H9 (cell line): ENCODE measurements around the gene ZNF8. TPM values are rescaled to one million over a fixed set of nuclear protein-coding genes. Genes with fewer than 3 reads are reported as not detected.

Experiments
- DNase-seq: peaks from one replicate; pipeline ENCODE4 v3.0.0-alpha.2; 2017
- H2AFZ ChIP-seq: one replicate; pipeline ENCODE4 v1.6.1; 2013; ENCODE audit warnings: mild to moderate bottlenecking, low read length, control low read depth, moderate library complexity
- H2AK5ac ChIP-seq: 2 replicates; pipeline ENCODE4 v1.6.1; 2013; ENCODE audit warnings: low read length, control low read depth, mixed read lengths; ENCODE audit not compliant: insufficient read length
- H2BK120ac ChIP-seq: one replicate; pipeline ENCODE4 v1.6.1; 2013; ENCODE audit warnings: low read depth, mild to moderate bottlenecking, low read length, control low read depth, inconsistent platforms; ENCODE audit not compliant: poor library complexity, severe bottlenecking
- H2BK12ac ChIP-seq: 2 replicates; pipeline ENCODE4 v1.6.1; 2013; ENCODE audit warnings: low read length, control low read depth, mixed read lengths, low read depth; ENCODE audit not compliant: insufficient read length
- H2BK15ac ChIP-seq: 2 replicates; pipeline ENCODE4 v1.6.1; 2013; ENCODE audit warnings: low read depth, low read length, control low read depth
- H2BK20ac ChIP-seq: one replicate; pipeline ENCODE4 v1.6.1; 2013; ENCODE audit warnings: low read depth, mild to moderate bottlenecking, low read length, control low read depth, inconsistent platforms; ENCODE audit not compliant: poor library complexity, severe bottlenecking
- H2BK5ac ChIP-seq: 2 replicates; pipeline ENCODE4 v1.6.1; 2013; ENCODE audit warnings: low read length, control low read depth, mixed read lengths; ENCODE audit not compliant: insufficient read length
- H3K14ac ChIP-seq: 2 replicates; pipeline ENCODE4 v1.6.1; 2013; ENCODE audit warnings: low read length, control low read depth; ENCODE audit not compliant: insufficient read depth
- H3K18ac ChIP-seq: 2 replicates; pipeline ENCODE4 v1.6.1; 2013; ENCODE audit warnings: low read depth, mild to moderate bottlenecking, mixed read lengths, low read length, control low read depth; ENCODE audit not compliant: insufficient read length
- H3K23ac ChIP-seq: 2 replicates; pipeline ENCODE4 v1.6.1; 2013; ENCODE audit warnings: low read length, control low read depth, mixed read lengths, low read depth; ENCODE audit not compliant: insufficient read length
- H3K23me2 ChIP-seq: 2 replicates; pipeline ENCODE4 v1.6.1; 2013; ENCODE audit warnings: low read depth, mild to moderate bottlenecking, mixed read lengths, low read length, control low read depth; ENCODE audit not compliant: insufficient read length, poor library complexity, severe bottlenecking
- H3K27ac ChIP-seq: 2 replicates; pipeline ENCODE4 v1.5.1; 2013; ENCODE audit warnings: low read length, control low read depth, mixed read lengths, low read depth; ENCODE audit not compliant: insufficient read length
- H3K27me3 ChIP-seq: 2 replicates; pipeline ENCODE4 v1.6.1; 2013; ENCODE audit warnings: low read length, control low read depth, inconsistent platforms; ENCODE audit not compliant: insufficient read depth
- H3K4ac ChIP-seq: 2 replicates; pipeline ENCODE4 v1.6.1; 2013; ENCODE audit warnings: low read depth, mild to moderate bottlenecking, control low read depth, inconsistent platforms, low read length, moderate library complexity
- H3K4me1 ChIP-seq: 2 replicates; pipeline ENCODE4 v1.6.1; 2013; ENCODE audit warnings: low read length, control low read depth, inconsistent platforms; ENCODE audit not compliant: insufficient read depth
- H3K4me2 ChIP-seq: 2 replicates; pipeline ENCODE4 v1.6.1; 2013; ENCODE audit warnings: low read length, control low read depth, mixed read lengths; ENCODE audit not compliant: insufficient read length, insufficient read depth
- H3K56ac ChIP-seq: 2 replicates; pipeline ENCODE4 v1.6.1; 2013; ENCODE audit warnings: low read depth, mild to moderate bottlenecking, mixed read lengths, low read length, control low read depth; ENCODE audit not compliant: insufficient read length
- H3K79me1 ChIP-seq: 2 replicates; pipeline ENCODE4 v1.6.1; 2013; ENCODE audit warnings: low read depth, mild to moderate bottlenecking, moderate library complexity, low read length, control low read depth, inconsistent platforms; ENCODE audit not compliant: insufficient read depth, poor library complexity, severe bottlenecking
- H3K79me2 ChIP-seq: 2 replicates; pipeline ENCODE4 v1.6.1; 2013; ENCODE audit warnings: low read length, control low read depth, inconsistent platforms; ENCODE audit not compliant: insufficient read depth
- H3K9ac ChIP-seq: 2 replicates; pipeline ENCODE4 v1.6.1; 2013; ENCODE audit warnings: low read length, control low read depth, mixed read lengths; ENCODE audit not compliant: insufficient read length; ENCODE audit errors: extremely low read depth
- H3K9me3 ChIP-seq: one replicate; pipeline ENCODE4 v1.6.1; 2013; ENCODE audit warnings: low read depth, low read length, inconsistent platforms; ENCODE audit not compliant: control insufficient read depth
- H3T11ph ChIP-seq: one replicate; pipeline ENCODE4 v1.6.1; 2013; ENCODE audit warnings: mild to moderate bottlenecking, low read length, control low read depth, inconsistent platforms
- H4K20me1 ChIP-seq: one replicate; pipeline ENCODE4 v1.6.1; 2013; ENCODE audit not compliant: control insufficient read depth, insufficient read length, insufficient read depth
- H4K5ac ChIP-seq: 2 replicates; pipeline ENCODE4 v1.6.1; 2013; ENCODE audit warnings: low read depth, mild to moderate bottlenecking, mixed read lengths, low read length, control low read depth; ENCODE audit not compliant: insufficient read length
- H4K8ac ChIP-seq: replicated peaks from 2 replicates; pipeline ENCODE4 v1.6.1; 2013; ENCODE audit warnings: low read length, control low read depth, mixed read lengths, low read depth; ENCODE audit not compliant: insufficient read length
- H4K91ac ChIP-seq: 2 replicates; pipeline ENCODE4 v1.6.1; 2013; ENCODE audit warnings: low read depth, mild to moderate bottlenecking, moderate library complexity, mixed read lengths, low read length, control low read depth; ENCODE audit not compliant: insufficient read length
- H3K27ac Mint-ChIP-seq, 3 experiments: 2 replicates in 2 of 3; 3 replicates in 1 of 3; pipeline ENCODE4 v1.8.0; 2020 to 2021; ENCODE audit warnings: mixed read lengths in 3 of 3, mild to moderate bottlenecking in 1 of 3, moderate library complexity in 1 of 3
- H3K27me3 Mint-ChIP-seq: 2 replicates; pipeline ENCODE4 v1.8.0; 2021; ENCODE audit warnings: low read depth, mild to moderate bottlenecking, moderate library complexity, mixed read lengths
- H3K36me3 Mint-ChIP-seq, 3 experiments: 2 replicates in 2 of 3; 3 replicates in 1 of 3; pipeline ENCODE4 v1.8.0; 2020 to 2021; ENCODE audit warnings: low read depth in 3 of 3, mixed read lengths in 3 of 3; ENCODE audit not compliant: insufficient read depth in 1 of 3
- H3K4me1 Mint-ChIP-seq, 2 experiments: 2 replicates each; pipeline ENCODE4 v1.8.0; 2020; ENCODE audit warnings: mixed read lengths in 2 of 2
- H3K4me3 Mint-ChIP-seq, 2 experiments: 2 replicates in 1 of 2; 3 replicates in 1 of 2; pipeline ENCODE4 v1.8.0; 2020 to 2021; ENCODE audit warnings: mild to moderate bottlenecking in 2 of 2, mixed read lengths in 2 of 2, moderate library complexity in 1 of 2
- H3K9me3 Mint-ChIP-seq, 2 experiments: 2 replicates in 1 of 2; 3 replicates in 1 of 2; pipeline ENCODE4 v1.8.0; 2020; ENCODE audit warnings: mild to moderate bottlenecking in 2 of 2, mixed read lengths in 2 of 2, moderate library complexity in 1 of 2
- WGBS: extraction: QIAGEN DNeasy Blood & Tissue Kit; methylation state at CpG from one replicate; pipeline ENCODE4 v1.1.7; 2013; ENCODE audit warnings: missing lambda C conversion rate, low lambda C conversion rate, mixed read lengths; ENCODE audit not compliant: insufficient read length; ENCODE audit errors: extremely low coverage; 5-methylcytosine and 5-hydroxymethylcytosine counted together
- total RNA-seq: library from RNA; stranded (reverse); gene quantifications from 2 replicates; pipeline ENCODE4 v1.2.1, GENCODE V29; 2021
- TF ChIP-seq, protein P1 (sequence below): fragments of 200-600 bp; sonication (generic); conservative IDR thresholded peaks from 3 replicates; pipeline ENCODE4 v1.8.0; 2021; ENCODE audit warnings: antibody characterized with exemption, mild to moderate bottlenecking

The ZNF8 gene
- total RNA-seq, 1 experiment from 2014 or later = 17.3 TPM

- H3K79me2 ChIP-seq = no peaks in the 10 kb centered on the region
- no peak overlapping the region for H2BK5ac ChIP-seq
- no peaks in the 10 kb centered on the region for H3K79me1 ChIP-seq
- H3K56ac ChIP-seq = no peak overlapping the region
- no peaks in the 10 kb centered on the region for H3K9me3 Mint-ChIP-seq
- H4K5ac ChIP-seq = no peak overlapping the region
- H2BK120ac ChIP-seq = no peak overlapping the region
- no peaks in the 10 kb centered on the region for H3K4me1 ChIP-seq
- H4K8ac ChIP-seq = no peak overlapping the region
- no peak overlapping the region for H3K23ac ChIP-seq
- H2BK20ac ChIP-seq = no peak overlapping the region
- H3K23me2 ChIP-seq = no peaks in the 10 kb centered on the region
- DNase-seq = no peak
- H3K9me3 ChIP-seq = no peaks in the 10 kb centered on the region
- H3K27me3 Mint-ChIP-seq = no peaks in the 10 kb centered on the region
- no peak overlapping the region for H3K27ac ChIP-seq
- H3K4me2 ChIP-seq = no peak overlapping the region
- no peaks in the 10 kb centered on the region for H4K20me1 ChIP-seq
- H2AFZ ChIP-seq = no peak overlapping the region
- H3K4ac ChIP-seq = no peak overlapping the region
- no peak overlapping the region for H4K91ac ChIP-seq
- no peak overlapping the region for H3K14ac ChIP-seq
- H3K27ac Mint-ChIP-seq = no peak overlapping the region
- no CpG with 5 or more reads among the region's 7 CpGs for WGBS
- H3K4me1 Mint-ChIP-seq = peaks cover 1 to 5% of the 10 kb centered on the region in 2 experiments
- H2BK12ac ChIP-seq = no peak overlapping the region
- H3T11ph ChIP-seq = no peak overlapping the region
- H3K27me3 ChIP-seq = no peaks in the 10 kb centered on the region
- no peak overlapping the region for H2AK5ac ChIP-seq
- H3K9ac ChIP-seq = no peak overlapping the region
- H3K18ac ChIP-seq = no peak overlapping the region
- H3K36me3 Mint-ChIP-seq = peaks cover 39 to 75% (median 64%) of the 10 kb centered on the region in 3 experiments
- H2BK15ac ChIP-seq = no peak overlapping the region
- H3K4me3 Mint-ChIP-seq = no peak overlapping the region
- TF ChIP-seq, protein P1, sequence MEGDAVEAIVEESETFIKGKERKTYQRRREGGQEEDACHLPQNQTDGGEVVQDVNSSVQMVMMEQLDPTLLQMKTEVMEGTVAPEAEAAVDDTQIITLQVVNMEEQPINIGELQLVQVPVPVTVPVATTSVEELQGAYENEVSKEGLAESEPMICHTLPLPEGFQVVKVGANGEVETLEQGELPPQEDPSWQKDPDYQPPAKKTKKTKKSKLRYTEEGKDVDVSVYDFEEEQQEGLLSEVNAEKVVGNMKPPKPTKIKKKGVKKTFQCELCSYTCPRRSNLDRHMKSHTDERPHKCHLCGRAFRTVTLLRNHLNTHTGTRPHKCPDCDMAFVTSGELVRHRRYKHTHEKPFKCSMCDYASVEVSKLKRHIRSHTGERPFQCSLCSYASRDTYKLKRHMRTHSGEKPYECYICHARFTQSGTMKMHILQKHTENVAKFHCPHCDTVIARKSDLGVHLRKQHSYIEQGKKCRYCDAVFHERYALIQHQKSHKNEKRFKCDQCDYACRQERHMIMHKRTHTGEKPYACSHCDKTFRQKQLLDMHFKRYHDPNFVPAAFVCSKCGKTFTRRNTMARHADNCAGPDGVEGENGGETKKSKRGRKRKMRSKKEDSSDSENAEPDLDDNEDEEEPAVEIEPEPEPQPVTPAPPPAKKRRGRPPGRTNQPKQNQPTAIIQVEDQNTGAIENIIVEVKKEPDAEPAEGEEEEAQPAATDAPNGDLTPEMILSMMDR = no peak
Measured at GRCh38 chr19:58311345-58311865, 32.6 kb downstream of the ZNF8 start.
